Measurements from ENCODE around the gene POLRMT.

Gene POLRMT

GRCh38 chr19:575527-576506 is 57.5 kb downstream of the POLRMT start:
- Histone ChIP-seq H3K4me3 (ENCODE audit: low read depth in 1 of 2, low read length in 2 of 2) (peak overlapping the region; percentile 62 to 66), H3K9me3 (ENCODE audit: control insufficient read depth in 1 of 2, low read length in 2 of 2) (no peaks in the 10 kb centered on the region), H3K27ac (ENCODE audit: low read depth, low read length) (no peak overlapping the region), H3K36me3 (ENCODE audit: control insufficient read depth in 1 of 2, insufficient read depth in 2 of 2, low read length in 2 of 2) (peaks cover 0 to 14% of the 10 kb centered on the region in 2 donors), H3K27me3 (ENCODE audit: control insufficient read depth in 1 of 2, insufficient read depth in 2 of 2, low read length in 2 of 2) (no peaks in the 10 kb centered on the region), H3K9ac (ENCODE audit: low read depth in 1 of 2, low read length in 2 of 2) (no peak overlapping the region), H3K4me1 (ENCODE audit: control insufficient read depth in 1 of 2, insufficient read depth in 2 of 2, low read length in 2 of 2) (peaks cover 14 to 35% of the 10 kb centered on the region in 2 donors)

GRCh38 chr19:574658-575526 is 58.4 kb downstream of the POLRMT start:
- Histone ChIP-seq H3K9me3 (ENCODE audit: control insufficient read depth in 1 of 2, low read length in 2 of 2) (no peaks in the 10 kb centered on the region), H3K9ac (ENCODE audit: low read depth in 1 of 2, low read length in 2 of 2) (peak overlapping the region; percentile 25 to 27), H3K4me1 (ENCODE audit: control insufficient read depth in 1 of 2, insufficient read depth in 2 of 2, low read length in 2 of 2) (peaks cover 14 to 35% of the 10 kb centered on the region in 2 donors), H3K27ac (ENCODE audit: low read depth, low read length) (peak overlapping the region; percentile 30), H3K4me3 (ENCODE audit: low read depth in 1 of 2, low read length in 2 of 2) (peak overlapping the region; percentile 62 to 66), H3K36me3 (ENCODE audit: control insufficient read depth in 1 of 2, insufficient read depth in 2 of 2, low read length in 2 of 2) (peaks cover 0 to 7% of the 10 kb centered on the region in 2 donors), H3K27me3 (ENCODE audit: control insufficient read depth in 1 of 2, insufficient read depth in 2 of 2, low read length in 2 of 2) (no peaks in the 10 kb centered on the region)

- H3K27ac ChIP-seq (ENCODE audit: low read depth, low read length), result peak overlapping the region; percentile 70
- peaks cover 14 to 35% of the 10 kb centered on the region in 2 donors for H3K4me1 ChIP-seq (ENCODE audit: control insufficient read depth in 1 of 2, insufficient read depth in 2 of 2, low read length in 2 of 2)
- no peaks in the 10 kb centered on the region for H3K27me3 ChIP-seq (ENCODE audit: control insufficient read depth in 1 of 2, insufficient read depth in 2 of 2, low read length in 2 of 2)
- peak overlapping the region; percentile 90 to 96 for H3K4me3 ChIP-seq (ENCODE audit: low read depth in 1 of 2, low read length in 2 of 2)
- peaks cover 0 to 5% of the 10 kb centered on the region in 2 donors for H3K36me3 ChIP-seq (ENCODE audit: control insufficient read depth in 1 of 2, insufficient read depth in 2 of 2, low read length in 2 of 2)
- H3K9me3 ChIP-seq (ENCODE audit: control insufficient read depth in 1 of 2, low read length in 2 of 2), result no peaks in the 10 kb centered on the region
- peak overlapping the region; percentile 88 to 92 for H3K9ac ChIP-seq (ENCODE audit: low read depth in 1 of 2, low read length in 2 of 2)
Measured at GRCh38 chr19:573519-573825, 59.9 kb downstream of the POLRMT start.

- peaks cover 0 to 5% of the 10 kb centered on the region in 2 donors for H3K36me3 ChIP-seq (ENCODE audit: control insufficient read depth in 1 of 2, insufficient read depth in 2 of 2, low read length in 2 of 2)
- H3K9me3 ChIP-seq (ENCODE audit: control insufficient read depth in 1 of 2, low read length in 2 of 2), result no peaks in the 10 kb centered on the region
- peak overlapping the region; percentile 90 to 96 for H3K4me3 ChIP-seq (ENCODE audit: low read depth in 1 of 2, low read length in 2 of 2)
- peak overlapping the region; percentile 88 to 92 for H3K9ac ChIP-seq (ENCODE audit: low read depth in 1 of 2, low read length in 2 of 2)
- H3K27me3 ChIP-seq (ENCODE audit: control insufficient read depth in 1 of 2, insufficient read depth in 2 of 2, low read length in 2 of 2), result no peaks in the 10 kb centered on the region
- H3K4me1 ChIP-seq (ENCODE audit: control insufficient read depth in 1 of 2, insufficient read depth in 2 of 2, low read length in 2 of 2), result peaks cover 14 to 35% of the 10 kb centered on the region in 2 donors
- peak overlapping the region; percentile 70 for H3K27ac ChIP-seq (ENCODE audit: low read depth, low read length)
Measured at GRCh38 chr19:572743-573518, 60.4 kb downstream of the POLRMT start.

- Histone ChIP-seq H3K27me3 (ENCODE audit: control insufficient read depth in 1 of 2, insufficient read depth in 2 of 2, low read length in 2 of 2) (no peaks in the 10 kb centered on the region), H3K4me1 (ENCODE audit: control insufficient read depth in 1 of 2, insufficient read depth in 2 of 2, low read length in 2 of 2) (peaks cover 14 to 35% of the 10 kb centered on the region in 2 donors), H3K9ac (ENCODE audit: low read depth in 1 of 2, low read length in 2 of 2) (peak within 1 kb of the TSS; percentile 88 to 92), H3K36me3 (ENCODE audit: control insufficient read depth in 1 of 2, insufficient read depth in 2 of 2, low read length in 2 of 2) (peaks cover 0 to 5% of the 10 kb centered on the region in 2 donors), H3K27ac (ENCODE audit: low read depth, low read length) (peak within 1 kb of the TSS; percentile 73), H3K9me3 (ENCODE audit: control insufficient read depth in 1 of 2, low read length in 2 of 2) (no peaks in the 10 kb centered on the region), H3K4me3 (ENCODE audit: low read depth in 1 of 2, low read length in 2 of 2) (peak within 1 kb of the TSS; percentile 90 to 96)
Measured at GRCh38 chr19:572140-572742, 61.1 kb downstream of the POLRMT start, which contains the start of gene BSG. TSS of gene BSG (plus strand) at chr19:572596. CDS start at chr19:572635, 39 bp downstream.

GRCh38 chr19:571566-571974 is 61.8 kb downstream of the POLRMT start:
- no peaks in the 10 kb centered on the region for H3K27me3 ChIP-seq (ENCODE audit: control insufficient read depth in 1 of 2, insufficient read depth in 2 of 2, low read length in 2 of 2)
- peaks cover 14 to 35% of the 10 kb centered on the region in 2 donors for H3K4me1 ChIP-seq (ENCODE audit: control insufficient read depth in 1 of 2, insufficient read depth in 2 of 2, low read length in 2 of 2)
- H3K9me3 ChIP-seq (ENCODE audit: control insufficient read depth in 1 of 2, low read length in 2 of 2), result no peaks in the 10 kb centered on the region
- peak overlapping the region; percentile 40 to 76 for H3K9ac ChIP-seq (ENCODE audit: low read depth in 1 of 2, low read length in 2 of 2)
- H3K27ac ChIP-seq (ENCODE audit: low read depth, low read length), result peak overlapping the region; percentile 33
- peaks cover 0 to under 1% of the 10 kb centered on the region in 2 donors for H3K36me3 ChIP-seq (ENCODE audit: control insufficient read depth in 1 of 2, insufficient read depth in 2 of 2, low read length in 2 of 2)
- H3K4me3 ChIP-seq (ENCODE audit: low read depth in 1 of 2, low read length in 2 of 2), result peak overlapping the region; percentile 66 to 79

- Histone ChIP-seq H3K9me3 (ENCODE audit: control insufficient read depth in 1 of 2, low read length in 2 of 2) (no peaks in the 10 kb centered on the region), H3K9ac (ENCODE audit: low read depth in 1 of 2, low read length in 2 of 2) (peak overlapping the region; percentile 40 to 76), H3K36me3 (ENCODE audit: control insufficient read depth in 1 of 2, insufficient read depth in 2 of 2, low read length in 2 of 2) (no peaks in the 10 kb centered on the region), H3K4me1 (ENCODE audit: control insufficient read depth in 1 of 2, insufficient read depth in 2 of 2, low read length in 2 of 2) (peaks cover 12 to 32% of the 10 kb centered on the region in 2 donors), H3K27ac (ENCODE audit: low read depth, low read length) (peak overlapping the region; percentile 33), H3K4me3 (ENCODE audit: low read depth in 1 of 2, low read length in 2 of 2) (peak overlapping the region; percentile 66 to 79), H3K27me3 (ENCODE audit: control insufficient read depth in 1 of 2, insufficient read depth in 2 of 2, low read length in 2 of 2) (no peaks in the 10 kb centered on the region)
Measured at GRCh38 chr19:570937-571565, 62.3 kb downstream of the POLRMT start.

GRCh38 chr19:570251-570686 is 63.1 kb downstream of the POLRMT start:
- Histone ChIP-seq H3K4me1 (ENCODE audit: control insufficient read depth in 1 of 2, insufficient read depth in 2 of 2, low read length in 2 of 2) (peaks cover 8 to 26% of the 10 kb centered on the region in 2 donors), H3K27ac (ENCODE audit: low read depth, low read length) (no peak overlapping the region)

More at GRCh38 chr19:570251-570686, 63.1 kb downstream of the POLRMT start:
- Histone ChIP-seq H3K9me3 (ENCODE audit: control insufficient read depth in 1 of 2, low read length in 2 of 2) (no peaks in the 10 kb centered on the region), H3K4me3 (ENCODE audit: low read depth in 1 of 2, low read length in 2 of 2) (no peak overlapping the region), H3K27me3 (ENCODE audit: control insufficient read depth in 1 of 2, insufficient read depth in 2 of 2, low read length in 2 of 2) (no peaks in the 10 kb centered on the region), H3K9ac (ENCODE audit: low read depth in 1 of 2, low read length in 2 of 2) (no peak overlapping the region), H3K36me3 (ENCODE audit: control insufficient read depth in 1 of 2, insufficient read depth in 2 of 2, low read length in 2 of 2) (no peaks in the 10 kb centered on the region)

All from duodenal mucosa (tissue), 2 donors.